GM18909 (cell line): ENCODE results near the gene ST3GAL5.

Source experiments
- ATAC-seq: cut with Tn5 transposase; IDR thresholded peaks from one replicate; pipeline ENCODE4 v1.9.1; 2021; ENCODE audit warnings: mild to moderate bottlenecking; ENCODE audit not compliant: unreplicated experiment, poor library complexity

The ST3GAL5 gene

GRCh38 chr2:85794491-85795121 lies 94.2 kb downstream of the ST3GAL5 start:
- no peak for ATAC-seq

GRCh38 chr2:85794038-85794441 lies 94.8 kb downstream of the ST3GAL5 start:
- no peak for ATAC-seq

- no peak for ATAC-seq
These were observed 95.2 kb downstream of the ST3GAL5 start for GRCh38 chr2:85793584-85793983.

GRCh38 chr2:85792783-85793441 lies 95.9 kb downstream of the ST3GAL5 start:
- no peak for ATAC-seq

- no peak for ATAC-seq
These were observed 96.9 kb downstream of the ST3GAL5 start for GRCh38 chr2:85791704-85792565.

GRCh38 chr2:85790499-85791188 lies 98.1 kb downstream of the ST3GAL5 start:
- ATAC-seq: no peak

GRCh38 chr2:85790032-85790431 lies 98.8 kb downstream of the ST3GAL5 start:
- ATAC-seq: no peak

GRCh38 chr2:85789271-85789670 lies 99.5 kb downstream of the ST3GAL5 start:
- no peak for ATAC-seq

- no peak for ATAC-seq
These were observed 100.2 kb downstream of the ST3GAL5 start for GRCh38 chr2:85788603-85789002.

GRCh38 chr2:85787981-85788340 lies 100.8 kb downstream of the ST3GAL5 start:
- no peak for ATAC-seq

- no peak for ATAC-seq
These were observed 101.4 kb downstream of the ST3GAL5 start for GRCh38 chr2:85787282-85787980.
